Fibroblast of the aortic adventitia (primary cell): Measurements from ENCODE around the gene PTH2. TPM values are rescaled to one million over a fixed set of nuclear protein-coding genes. Genes with fewer than 3 reads are reported as not detected.
A peak's percentile ranks its signal among the peaks of the same experiment; 100 is the strongest.

Experiments used
- DNase-seq: peaks from one replicate; pipeline ENCODE4 v3.0.0-alpha.2; 2010; ENCODE audit warnings: low read depth
- H3K4me3 ChIP-seq: 2 replicates; pipeline ENCODE4 v1.5.1; 2011; ENCODE audit warnings: low read depth, mild to moderate bottlenecking, control low read depth, low read length, moderate library complexity
- CTCF ChIP-seq: IDR thresholded peaks from 2 replicates; pipeline ENCODE4 v1.5.1; 2011; ENCODE audit warnings: mild to moderate bottlenecking, low read length, control low read depth, inconsistent platforms; ENCODE audit not compliant: insufficient read depth
- total RNA-seq: library from RNA; depleted of rRNA; stranded (reverse); fragments of >200 nt; gene quantifications from 2 replicates; pipeline ENCODE4 v1.2.3, GENCODE V29; 2012; ENCODE audit warnings: low replicate concordance

The PTH2 gene
- total RNA-seq, 1 donor: not detected

GRCh38 chr19:49403404-49404187, 19.6 kb downstream of the PTH2 start:
- no peak for DNase-seq
- no peak for TF ChIP-seq CTCF
- H3K4me3 ChIP-seq: no peak overlapping the region

- DNase-seq: peak; percentile 10
- TF ChIP-seq CTCF: no peak
- H3K4me3 ChIP-seq: no peak overlapping the region
Observed at GRCh38 chr19:49400029-49400428, 23.2 kb downstream of the PTH2 start.

DNA sequence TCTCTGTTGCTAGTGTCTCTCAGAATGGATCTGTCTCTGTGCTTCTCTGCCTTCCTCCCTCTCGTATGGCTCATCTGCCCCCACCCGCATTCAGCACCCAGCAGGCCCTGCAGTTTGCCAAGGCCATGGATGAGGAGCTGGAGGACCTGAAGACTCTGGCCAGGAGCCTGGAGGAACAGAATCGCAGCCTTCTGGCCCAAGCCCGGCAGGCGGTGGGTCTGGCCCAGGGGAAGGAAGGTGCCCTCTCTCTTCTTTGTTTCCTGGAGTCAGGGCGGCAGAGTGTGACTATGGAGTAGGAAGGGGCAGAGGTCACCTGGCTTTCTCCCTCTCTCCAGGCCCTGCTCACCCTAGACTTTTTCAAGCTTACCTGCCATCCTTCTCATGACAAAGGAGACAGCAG, 24.3 kb downstream of the PTH2 start:
- no peak overlapping the region for H3K4me3 ChIP-seq
- no peak for DNase-seq
- TF ChIP-seq CTCF: no peak

DNA sequence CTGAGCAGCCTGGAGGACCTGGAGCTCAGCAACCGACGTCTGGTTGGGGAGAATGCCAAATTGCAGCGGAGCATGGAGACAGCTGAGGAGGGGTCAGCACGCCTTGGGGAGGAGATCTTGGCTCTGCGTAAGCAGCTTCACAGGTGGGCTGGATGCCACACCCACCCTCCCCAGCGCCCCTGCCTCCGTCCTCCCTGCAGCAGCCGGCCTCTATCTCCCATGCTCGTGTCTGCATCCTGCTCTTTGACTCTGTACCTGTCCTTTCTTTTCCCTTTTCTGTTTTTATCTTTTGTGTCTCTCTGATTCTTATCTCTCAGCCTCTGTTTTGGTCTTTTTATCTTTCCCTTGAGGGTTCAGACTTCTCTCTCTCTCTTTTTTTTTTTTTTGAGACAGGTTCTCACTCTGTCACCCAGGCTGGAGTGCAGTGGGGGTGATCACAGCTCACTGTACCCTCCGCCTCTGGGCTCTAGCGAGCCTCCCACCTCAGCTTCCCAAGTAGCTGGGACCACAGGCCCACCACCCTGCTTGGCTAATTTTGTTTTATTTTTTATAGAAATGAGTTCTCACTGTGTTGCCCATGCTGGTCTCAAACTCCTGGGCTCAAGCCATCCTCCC, 25.1 kb downstream of the PTH2 start:
- no peak overlapping the region for H3K4me3 ChIP-seq
- TF ChIP-seq CTCF: no peak
- DNase-seq: no peak

GRCh38 chr19:49396738-49397505, 26.3 kb downstream of the PTH2 start:
- H3K4me3 ChIP-seq: no peak overlapping the region
- TF ChIP-seq CTCF: no peak
- no peak for DNase-seq

GRCh38 chr19:49395581-49396407, 27.4 kb downstream of the PTH2 start:
- no peak overlapping the region for H3K4me3 ChIP-seq
- TF ChIP-seq CTCF: no peak
- DNase-seq: no peak
